Lung (tissue), 12 donors: ENCODE measurements around the gene CDC42BPA. TPM values are rescaled to one million over a fixed set of nuclear protein-coding genes. Genes with fewer than 3 reads are reported as not detected.

ENCODE experiments used
- ATAC-seq: fragments of 200-7000 bp; cut with Tn5 transposase; one replicate; pipeline ENCODE4 v1.9.1; 2020; ENCODE audit warnings: moderate number of reproducible peaks; ENCODE audit not compliant: insufficient read depth, low FRiP score
- DNase-seq, 3 donors: peaks; one replicate each; pipeline ENCODE4 v3.0.0-alpha.2; 2013 to 2017
- H3K27ac ChIP-seq, 2 donors: one replicate each; pipeline ENCODE4 v1.5.1; 2013; ENCODE audit warnings: mild to moderate bottlenecking in 2 of 2, moderate library complexity in 2 of 2, control low read depth in 1 of 2, inconsistent platforms in 1 of 2, low read depth in 1 of 2, low read length in 1 of 2
- H3K27me3 ChIP-seq, 3 donors: one replicate each; pipeline ENCODE4 v1.5.1; 2013; ENCODE audit warnings: low read length in 2 of 3; ENCODE audit not compliant: control insufficient read depth in 3 of 3, insufficient read depth in 3 of 3
- H3K36me3 ChIP-seq, 4 donors: one replicate each; pipeline ENCODE4 v1.5.1; 2013; ENCODE audit warnings: low read length in 4 of 4, mild to moderate bottlenecking in 1 of 4, moderate library complexity in 1 of 4; ENCODE audit not compliant: control insufficient read depth in 4 of 4, insufficient read depth in 4 of 4
- H3K4me1 ChIP-seq, 5 donors: one replicate each; pipeline ENCODE4 v1.5.1; 2013; ENCODE audit warnings: low read length in 5 of 5, mild to moderate bottlenecking in 2 of 5, moderate library complexity in 1 of 5; ENCODE audit not compliant: control insufficient read depth in 5 of 5, insufficient read depth in 5 of 5
- H3K4me3 ChIP-seq: one replicate; pipeline ENCODE4 v1.5.1; 2013; ENCODE audit warnings: mild to moderate bottlenecking, control low read depth, moderate library complexity
- H3K9ac ChIP-seq, 2 donors: one replicate each; pipeline ENCODE4 v1.5.1; 2013; ENCODE audit warnings: low read length in 2 of 2, control low read depth in 1 of 2; ENCODE audit not compliant: insufficient read depth in 1 of 2
- H3K9me3 ChIP-seq, 4 donors: one replicate each; pipeline ENCODE4 v1.5.1; 2013; ENCODE audit warnings: low read length in 3 of 4, mild to moderate bottlenecking in 1 of 4, moderate library complexity in 1 of 4; ENCODE audit not compliant: control insufficient read depth in 4 of 4, insufficient read depth in 3 of 4
- CTCF ChIP-seq: IDR thresholded peaks from 2 replicates; pipeline ENCODE4 v1.5.1; 2012; ENCODE audit warnings: mild to moderate bottlenecking; ENCODE audit errors: control extremely low read depth, extremely low read depth
- WGBS, 2 donors: extraction: QIAGEN DNeasy Blood & Tissue Kit; methylation state at CpG; one replicate each; pipeline ENCODE4 v1.1.7; 2013; 5-methylcytosine and 5-hydroxymethylcytosine counted together
- polyA plus RNA-seq, 2 donors: library from polyadenylated mRNA; stranded (reverse); fragments of 200-250 nt; gene quantifications; one replicate each; pipeline ENCODE4 v1.2.1, GENCODE V29; 2013
- total RNA-seq, 2 donors: library from RNA; depleted of rRNA in 1 of 2; stranded (reverse); fragments of >200 nt in 1 of 2; gene quantifications; one replicate each; pipeline ENCODE4 v1.2.1, GENCODE V29; 2014 to 2021
- donor health status: control.
- donor health status: control.
- donor health status: Bipolar disorder and iron deficiency.
- donor health status: healthy.
- donor health status: DM: yes; HTN: yes; CAD: no.

Gene CDC42BPA
- total and polyA plus RNA-seq, 4 donors = 6.4 to 97.4 (median 20.2) TPM

DNA sequence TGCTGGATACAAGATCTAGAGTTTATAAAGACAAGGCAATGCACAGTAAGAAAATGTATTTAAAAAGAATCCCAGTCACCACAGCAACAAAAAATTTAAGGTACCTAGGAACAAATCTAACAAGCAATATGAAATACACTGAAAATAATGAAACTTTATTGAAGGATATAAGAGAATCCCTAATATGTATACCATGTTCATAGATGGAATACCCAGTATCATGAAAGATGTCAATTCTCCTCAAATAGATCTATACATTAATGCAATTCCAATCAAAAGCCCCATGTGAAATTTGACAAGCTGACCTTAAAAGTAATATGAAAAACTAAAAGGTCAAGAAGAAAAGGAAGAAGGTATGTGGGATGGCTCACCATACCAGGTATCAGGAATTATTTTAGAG lies 269.0 kb downstream of the CDC42BPA start:
- H3K27me3 ChIP-seq = no peaks in the 10 kb centered on the region
- H3K36me3 ChIP-seq = peaks cover 3 to 26% (median 14%) of the 10 kb centered on the region in 4 donors
- no peaks in the 10 kb centered on the region for H3K9me3 ChIP-seq
- ATAC-seq (no peak), DNase-seq (no peak)
- no peak overlapping the region for H3K27ac ChIP-seq
- H3K4me1 ChIP-seq = no peaks in the 10 kb centered on the region
- TF ChIP-seq CTCF = no peak
- H3K9ac ChIP-seq = no peak overlapping the region
- no peak overlapping the region for H3K4me3 ChIP-seq

GRCh38 chr1:227043755-227044154 lies 274.5 kb downstream of the CDC42BPA start:
- no peak for TF ChIP-seq CTCF
- Histone ChIP-seq H3K9ac (no peak overlapping the region), H3K27me3 (no peaks in the 10 kb centered on the region), H3K36me3 (peaks cover 3 to 15% (median 7%) of the 10 kb centered on the region in 4 donors), H3K4me1 (no peaks in the 10 kb centered on the region), H3K27ac (no peak overlapping the region), H3K9me3 (no peaks in the 10 kb centered on the region), H3K4me3 (no peak overlapping the region)
- no peak for ATAC-seq
- no peak for DNase-seq
- WGBS, 2 donors = 82% methylated on average over 5 of the region's 5 CpGs

- no peaks in the 10 kb centered on the region for H3K4me1 ChIP-seq
- no peak for TF ChIP-seq CTCF
- ATAC-seq (no peak), DNase-seq (no peak)
- H3K27me3 ChIP-seq = no peaks in the 10 kb centered on the region
- no peaks in the 10 kb centered on the region for H3K9me3 ChIP-seq
- 90 to 91% methylated on average over 3 of the region's 3 CpGs for WGBS, 2 donors
- peaks cover 3 to 16% (median 10%) of the 10 kb centered on the region in 4 donors for H3K36me3 ChIP-seq
- no peak overlapping the region for H3K4me3 ChIP-seq
- no peak overlapping the region for H3K9ac ChIP-seq
- H3K27ac ChIP-seq = no peak overlapping the region
These were observed 276.0 kb downstream of the CDC42BPA start for GRCh38 chr1:227042292-227042691.

- Histone ChIP-seq H3K4me1 (no peaks in the 10 kb centered on the region), H3K4me3 (no peak overlapping the region), H3K9ac (no peak overlapping the region), H3K36me3 (peaks cover 4 to 19% (median 15%) of the 10 kb centered on the region in 4 donors), H3K9me3 (no peaks in the 10 kb centered on the region), H3K27me3 (no peaks in the 10 kb centered on the region), H3K27ac (no peak overlapping the region)
- 54 to 60% methylated on average over 1 of the region's 1 CpG for WGBS, 2 donors
- no peak for DNase-seq
- no peak for ATAC-seq
- TF ChIP-seq CTCF = no peak
These were observed 279.9 kb downstream of the CDC42BPA start for GRCh38 chr1:227038401-227038800.
